Tibial artery (tissue), 4 donors: ENCODE measurements around the gene ANKS1A.

Experiments
- DNase-seq, 2 donors: peaks; one replicate each; pipeline ENCODE4 v3.0.0-alpha.2; 2019
- H3K27ac ChIP-seq, 2 donors: fragments of 200-600 bp; sonication (generic) in 1 of 2; 1 replicate in 1 of 2; 2 replicates in 1 of 2; pipeline ENCODE4 v1.5.1; 2018 to 2019; ENCODE audit warnings: mild to moderate bottlenecking in 1 of 2
- H3K27me3 ChIP-seq, 2 donors: fragments of 200-600 bp; sonication (generic) in 1 of 2; one replicate each; pipeline versions ENCODE4 v1.5.1 to v1.6.0; 2016 to 2019
- H3K36me3 ChIP-seq, 3 donors: fragments of 200-600 bp; sonication (generic) in 2 of 3; one replicate each; pipeline ENCODE4 v1.5.1; 2016 to 2019; ENCODE audit warnings: mild to moderate bottlenecking in 2 of 3
- H3K4me1 ChIP-seq, 4 donors: fragments of 200-600 bp; sonication (generic) in 2 of 4; 1 replicate in 3 of 4; 2 replicates in 1 of 4; pipeline ENCODE4 v1.5.1; 2016 to 2019
- H3K4me3 ChIP-seq, 2 donors: fragments of 200-600 bp; sonication (generic) in 1 of 2; 1 replicate in 1 of 2; 2 replicates in 1 of 2; pipeline ENCODE4 v1.5.1; 2018 to 2019; ENCODE audit warnings: mild to moderate bottlenecking in 2 of 2
- H3K9me3 ChIP-seq, 3 donors: fragments of 200-600 bp; sonication (generic) in 1 of 3; one replicate each; pipeline ENCODE4 v1.5.1; 2016 to 2019
- CTCF ChIP-seq, 2 experiments: fragments of 200-600 bp in 1 of 2; fragments of 450-650 bp in 1 of 2; IDR thresholded peaks; one replicate each; pipeline ENCODE4 v1.5.1; 2017 to 2019; ENCODE audit warnings: antibody characterized with exemption in 2 of 2, mild to moderate bottlenecking in 1 of 2, moderate library complexity in 1 of 2
- intact Hi-C: fragments of 100-400 bp; cut with DNase I; formaldehyde crosslinking; loops from one replicate; pipeline ENCODE4 v1.15.0; 2023; ENCODE audit warnings: low total_unique reads

The ANKS1A gene

GRCh38 chr6:34866509-34866908 lies 22.5 kb upstream of the ANKS1A start:
- intact Hi-C loops, result no loop called here

GRCh38 chr6:34867484-34867883 lies 21.6 kb upstream of the ANKS1A start:
- no peak for TF ChIP-seq CTCF (IDR thresholded peaks at IDR 0.05)
- Histone ChIP-seq H3K9me3 (no peaks in the 10 kb centered on the region), H3K27ac (no peak overlapping the region), H3K4me3 (no peak overlapping the region), H3K27me3 (no peaks in the 10 kb centered on the region), H3K36me3 (peaks cover 48 to 75% (median 48%) of the 10 kb centered on the region in 3 donors), H3K4me1 (no peaks in the 10 kb centered on the region)
- intact Hi-C loops, result no loop called here
- DNase-seq, result no peak

More at GRCh38 chr6:34866509-34866908, 22.5 kb upstream of the ANKS1A start:
- DNase-seq, result no peak
- no peak for TF ChIP-seq CTCF (IDR thresholded peaks at IDR 0.05)
- H3K36me3 ChIP-seq, result peaks cover 40 to 68% (median 42%) of the 10 kb centered on the region in 3 donors
- H3K27ac ChIP-seq, result no peak overlapping the region
- H3K9me3 ChIP-seq, result no peaks in the 10 kb centered on the region
- no peaks in the 10 kb centered on the region for H3K4me1 ChIP-seq
- H3K27me3 ChIP-seq, result no peaks in the 10 kb centered on the region
- no peak overlapping the region for H3K4me3 ChIP-seq

GRCh38 chr6:34871853-34872252 lies 17.2 kb upstream of the ANKS1A start:
- no peak overlapping the region for H3K27ac ChIP-seq
- H3K27me3 ChIP-seq, result no peaks in the 10 kb centered on the region
- H3K4me1 ChIP-seq, result no peaks in the 10 kb centered on the region
- H3K9me3 ChIP-seq, result no peaks in the 10 kb centered on the region
- no peak for TF ChIP-seq CTCF (IDR thresholded peaks at IDR 0.05)
- peaks cover 62 to 94% (median 85%) of the 10 kb centered on the region in 3 donors for H3K36me3 ChIP-seq
- H3K4me3 ChIP-seq, result no peak overlapping the region
- no peak for DNase-seq
- intact Hi-C loops, result no loop called here

GRCh38 chr6:34872332-34872731 lies 16.7 kb upstream of the ANKS1A start:
- no peaks in the 10 kb centered on the region for H3K4me1 ChIP-seq
- no peak overlapping the region for H3K4me3 ChIP-seq
- intact Hi-C loops, result no loop called here
- TF ChIP-seq CTCF (IDR thresholded peaks at IDR 0.05), result no peak
- H3K36me3 ChIP-seq, result peaks cover 59 to 94% (median 87%) of the 10 kb centered on the region in 3 donors
- no peaks in the 10 kb centered on the region for H3K9me3 ChIP-seq
- H3K27ac ChIP-seq, result no peak overlapping the region
- DNase-seq, result no peak
- H3K27me3 ChIP-seq, result no peaks in the 10 kb centered on the region

- no peaks in the 10 kb centered on the region for H3K9me3 ChIP-seq
- no peaks in the 10 kb centered on the region for H3K4me1 ChIP-seq
- intact Hi-C loops, result no loop called here
- H3K4me3 ChIP-seq, result no peak overlapping the region
- DNase-seq, result no peak
- no peak for TF ChIP-seq CTCF (IDR thresholded peaks at IDR 0.05)
- H3K27ac ChIP-seq, result no peak overlapping the region
- no peaks in the 10 kb centered on the region for H3K27me3 ChIP-seq
- H3K36me3 ChIP-seq, result peaks cover 67 to 100% (median 82%) of the 10 kb centered on the region in 3 donors
Observed at GRCh38 chr6:34875292-34876213, 13.5 kb upstream of the ANKS1A start.
